HEK293 (cell line): ENCODE data around the gene ZC3H4.

Experiments
- GLI2 ChIP-seq: fragments of 450-650 bp; formaldehyde crosslinking; IDR thresholded peaks from 2 replicates; pipeline ENCODE4; 2017; ENCODE audit warnings: missing biosample characterization, missing genetic modification characterization, low read depth, borderline replicate concordance
- KLF1 ChIP-seq: fragments of 450-650 bp; formaldehyde crosslinking; IDR thresholded peaks from 2 replicates; pipeline ENCODE4 v1.5.1; 2016; ENCODE audit warnings: missing biosample characterization, missing genetic modification characterization
- KLF8 ChIP-seq: fragments of 450-650 bp; formaldehyde crosslinking; IDR thresholded peaks from 2 replicates; pipeline ENCODE4 v1.5.1; 2016; ENCODE audit warnings: missing biosample characterization, missing genetic modification characterization
- MYNN ChIP-seq: fragments of 450-650 bp; formaldehyde crosslinking; IDR thresholded peaks from 2 replicates; pipeline ENCODE4 v1.5.1; 2016; ENCODE audit warnings: missing biosample characterization, missing genetic modification characterization, borderline replicate concordance
- PBX3 ChIP-seq: sonication (generic); formaldehyde crosslinking; IDR thresholded peaks from 2 replicates; pipeline ENCODE4 v1.8.1; 2022; ENCODE audit warnings: mild to moderate bottlenecking, moderate library complexity, missing genetic modification reagents
- PRDM4 ChIP-seq: fragments of 450-650 bp; formaldehyde crosslinking; IDR thresholded peaks from 2 replicates; pipeline ENCODE4 v1.5.1; 2017; ENCODE audit warnings: missing biosample characterization, missing genetic modification characterization
- TCF7L2 ChIP-seq: IDR thresholded peaks from 2 replicates; pipeline ENCODE4 v1.6.1; 2011; ENCODE audit warnings: low read depth, mild to moderate bottlenecking, inconsistent platforms, low read length, moderate library complexity, borderline replicate concordance
- ZFP3 ChIP-seq: fragments of 450-650 bp; formaldehyde crosslinking; IDR thresholded peaks from 2 replicates; pipeline ENCODE4 v1.5.1; 2016; ENCODE audit warnings: low read depth, missing biosample characterization, missing genetic modification characterization
- ZNF133 ChIP-seq: fragments of 450-650 bp; formaldehyde crosslinking; IDR thresholded peaks from 2 replicates; pipeline ENCODE4 v1.5.1; 2016; ENCODE audit warnings: missing biosample characterization, missing genetic modification characterization
- ZNF175 ChIP-seq: fragments of 450-650 bp; formaldehyde crosslinking; IDR thresholded peaks from 2 replicates; pipeline ENCODE4 v1.5.1; 2016; ENCODE audit warnings: missing biosample characterization, missing genetic modification characterization
- ZNF2 ChIP-seq: fragments of 450-650 bp; formaldehyde crosslinking; IDR thresholded peaks from 2 replicates; pipeline ENCODE4 v1.5.1; 2016; ENCODE audit warnings: missing biosample characterization, missing genetic modification characterization
- ZNF24 ChIP-seq: fragments of 450-650 bp; formaldehyde crosslinking; IDR thresholded peaks from 2 replicates; pipeline ENCODE4 v1.5.1; 2016; ENCODE audit warnings: missing biosample characterization, missing genetic modification characterization
- ZNF26 ChIP-seq: fragments of 450-650 bp; formaldehyde crosslinking; IDR thresholded peaks from 2 replicates; pipeline ENCODE4 v1.5.1; 2016; ENCODE audit warnings: missing biosample characterization, missing genetic modification characterization
- ZNF266 ChIP-seq: fragments of 450-650 bp; formaldehyde crosslinking; IDR thresholded peaks from 2 replicates; pipeline ENCODE4 v1.5.1; 2016; ENCODE audit warnings: missing biosample characterization, missing genetic modification characterization, low read depth
- ZNF292 ChIP-seq: fragments of 450-650 bp; formaldehyde crosslinking; IDR thresholded peaks from 2 replicates; pipeline ENCODE4 v1.5.1; 2016; ENCODE audit warnings: low read depth, missing biosample characterization, missing genetic modification characterization, borderline replicate concordance
- ZNF311 ChIP-seq: fragments of 450-650 bp; formaldehyde crosslinking; IDR thresholded peaks from 2 replicates; pipeline ENCODE4 v1.5.1; 2017; ENCODE audit warnings: missing biosample characterization, missing genetic modification characterization, borderline replicate concordance
- ZNF341 ChIP-seq: fragments of 450-650 bp; formaldehyde crosslinking; IDR thresholded peaks from 2 replicates; pipeline ENCODE4; 2016; ENCODE audit warnings: low read depth, missing biosample characterization, missing genetic modification characterization
- ZNF48 ChIP-seq: fragments of 450-650 bp; formaldehyde crosslinking; IDR thresholded peaks from 2 replicates; pipeline ENCODE4 v1.5.1; 2016; ENCODE audit warnings: missing biosample characterization, missing genetic modification characterization
- ZNF645 ChIP-seq: fragments of 450-650 bp; formaldehyde crosslinking; IDR thresholded peaks from 2 replicates; pipeline ENCODE4; 2016; ENCODE audit warnings: missing biosample characterization, missing genetic modification characterization
- ZNF76 ChIP-seq: fragments of 450-650 bp; formaldehyde crosslinking; IDR thresholded peaks from 2 replicates; pipeline ENCODE4; 2016; ENCODE audit warnings: low read depth, missing biosample characterization, missing genetic modification characterization, borderline replicate concordance
- ZSCAN23 ChIP-seq: fragments of 450-650 bp; formaldehyde crosslinking; IDR thresholded peaks from 2 replicates; pipeline ENCODE4 v1.5.1; 2016; ENCODE audit warnings: missing biosample characterization, missing genetic modification characterization
- TF ChIP-seq, protein P1 (sequence below): fragments of 450-650 bp; formaldehyde crosslinking; optimal IDR thresholded peaks from 2 replicates; pipeline ENCODE3; 2016; ENCODE audit warnings: missing biosample characterization, mild to moderate bottlenecking, missing genetic modification characterization
- TF ChIP-seq, protein P2 (sequence below): fragments of 450-650 bp; formaldehyde crosslinking; IDR thresholded peaks from 2 replicates; pipeline ENCODE4 v1.5.1; 2017; ENCODE audit warnings: missing biosample characterization, missing genetic modification characterization
- TF ChIP-seq, protein P3 (sequence below): IDR thresholded peaks from 2 replicates; pipeline ENCODE4 v1.6.1; 2011; ENCODE audit warnings: mild to moderate bottlenecking, low read depth, low read length, borderline replicate concordance
- TF ChIP-seq, protein P4 (sequence below): fragments of 450-650 bp; formaldehyde crosslinking; IDR thresholded peaks from 2 replicates; pipeline ENCODE4 v1.5.1; 2017; ENCODE audit warnings: missing biosample characterization, missing genetic modification characterization

Gene ZC3H4

GRCh38 chr19:47109541-47110375 lies 3.8 kb downstream of the ZC3H4 start (continued):
- TF ChIP-seq TCF7L2: no peak
- TF ChIP-seq MYNN (tag by site-specific recombination): no peak
- TF ChIP-seq ZNF311 (tag by site-specific recombination): no peak
- TF ChIP-seq ZNF175 (tag by site-specific recombination): no peak
- TF ChIP-seq ZNF2 (tag by site-specific recombination): no peak
- no peak for TF ChIP-seq PBX3 (CRISPR knock-in tag)
- 0 out of 2 replicates have a peak, but pooled peaks have one; percentile 54 for TF ChIP-seq PRDM4 (tag by site-specific recombination)
- TF ChIP-seq, protein P1, sequence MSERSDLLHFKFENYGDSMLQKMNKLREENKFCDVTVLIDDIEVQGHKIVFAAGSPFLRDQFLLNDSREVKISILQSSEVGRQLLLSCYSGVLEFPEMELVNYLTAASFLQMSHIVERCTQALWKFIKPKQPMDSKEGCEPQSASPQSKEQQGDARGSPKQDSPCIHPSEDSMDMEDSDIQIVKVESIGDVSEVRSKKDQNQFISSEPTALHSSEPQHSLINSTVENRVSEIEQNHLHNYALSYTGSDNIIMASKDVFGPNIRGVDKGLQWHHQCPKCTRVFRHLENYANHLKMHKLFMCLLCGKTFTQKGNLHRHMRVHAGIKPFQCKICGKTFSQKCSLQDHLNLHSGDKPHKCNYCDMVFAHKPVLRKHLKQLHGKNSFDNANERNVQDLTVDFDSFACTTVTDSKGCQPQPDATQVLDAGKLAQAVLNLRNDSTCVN: no peak
- TF ChIP-seq, protein P2, sequence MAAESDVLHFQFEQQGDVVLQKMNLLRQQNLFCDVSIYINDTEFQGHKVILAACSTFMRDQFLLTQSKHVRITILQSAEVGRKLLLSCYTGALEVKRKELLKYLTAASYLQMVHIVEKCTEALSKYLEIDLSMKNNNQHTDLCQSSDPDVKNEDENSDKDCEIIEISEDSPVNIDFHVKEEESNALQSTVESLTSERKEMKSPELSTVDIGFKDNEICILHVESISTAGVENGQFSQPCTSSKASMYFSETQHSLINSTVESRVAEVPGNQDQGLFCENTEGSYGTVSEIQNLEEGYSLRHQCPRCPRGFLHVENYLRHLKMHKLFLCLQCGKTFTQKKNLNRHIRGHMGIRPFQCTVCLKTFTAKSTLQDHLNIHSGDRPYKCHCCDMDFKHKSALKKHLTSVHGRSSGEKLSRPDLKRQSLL (tag by site-specific recombination): no peak
- TF ChIP-seq, protein P3, sequence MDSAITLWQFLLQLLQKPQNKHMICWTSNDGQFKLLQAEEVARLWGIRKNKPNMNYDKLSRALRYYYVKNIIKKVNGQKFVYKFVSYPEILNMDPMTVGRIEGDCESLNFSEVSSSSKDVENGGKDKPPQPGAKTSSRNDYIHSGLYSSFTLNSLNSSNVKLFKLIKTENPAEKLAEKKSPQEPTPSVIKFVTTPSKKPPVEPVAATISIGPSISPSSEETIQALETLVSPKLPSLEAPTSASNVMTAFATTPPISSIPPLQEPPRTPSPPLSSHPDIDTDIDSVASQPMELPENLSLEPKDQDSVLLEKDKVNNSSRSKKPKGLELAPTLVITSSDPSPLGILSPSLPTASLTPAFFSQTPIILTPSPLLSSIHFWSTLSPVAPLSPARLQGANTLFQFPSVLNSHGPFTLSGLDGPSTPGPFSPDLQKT: no peak
- TF ChIP-seq ZSCAN23 (tag by site-specific recombination): no peak
- no peak for TF ChIP-seq ZNF76 (tag by site-specific recombination)
- TF ChIP-seq GLI2: no peak
- no peak for TF ChIP-seq ZNF48 (tag by site-specific recombination)
- TF ChIP-seq KLF1 (tag by site-specific recombination): peak; percentile 65; the same call in 1 of the 2 replicates
- TF ChIP-seq ZNF133 (tag by site-specific recombination): no peak
- TF ChIP-seq ZNF292: no peak
- TF ChIP-seq ZNF645: no peak
- TF ChIP-seq ZNF266 (tag by site-specific recombination): no peak
- no peak for TF ChIP-seq ZFP3 (tag by site-specific recombination)
- 0 out of 2 replicates have a peak, but pooled peaks have one; percentile 27 for TF ChIP-seq ZNF24 (tag by site-specific recombination)
- peak; percentile 39 for TF ChIP-seq ZNF341 (tag by site-specific recombination)
- TF ChIP-seq KLF8: peak; percentile 67
- TF ChIP-seq, protein P4, sequence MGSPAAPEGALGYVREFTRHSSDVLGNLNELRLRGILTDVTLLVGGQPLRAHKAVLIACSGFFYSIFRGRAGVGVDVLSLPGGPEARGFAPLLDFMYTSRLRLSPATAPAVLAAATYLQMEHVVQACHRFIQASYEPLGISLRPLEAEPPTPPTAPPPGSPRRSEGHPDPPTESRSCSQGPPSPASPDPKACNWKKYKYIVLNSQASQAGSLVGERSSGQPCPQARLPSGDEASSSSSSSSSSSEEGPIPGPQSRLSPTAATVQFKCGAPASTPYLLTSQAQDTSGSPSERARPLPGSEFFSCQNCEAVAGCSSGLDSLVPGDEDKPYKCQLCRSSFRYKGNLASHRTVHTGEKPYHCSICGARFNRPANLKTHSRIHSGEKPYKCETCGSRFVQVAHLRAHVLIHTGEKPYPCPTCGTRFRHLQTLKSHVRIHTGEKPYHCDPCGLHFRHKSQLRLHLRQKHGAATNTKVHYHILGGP: peak; percentile 72; the same call in 1 of the 2 replicates
- TF ChIP-seq ZNF26 (tag by site-specific recombination): no peak
